OCI-LY1 (cell line): ENCODE results near the gene FBXO28.

Experiments used
- H2AFZ ChIP-seq: fragments of 200-600 bp; sonication (generic), shearing (Covaris generic); 2 replicates; pipeline ENCODE4 v1.6.0; 2014; ENCODE audit warnings: antibody characterized with exemption, mild to moderate bottlenecking, low read length
- H3F3A ChIP-seq: fragments of 200-600 bp; sonication (generic), shearing (Covaris generic); 2 replicates; pipeline ENCODE4 v1.6.0; 2014; ENCODE audit warnings: mild to moderate bottlenecking, antibody characterized with exemption, low read length, moderate library complexity; ENCODE audit not compliant: insufficient read depth
- H3K27ac ChIP-seq: fragments of 200-600 bp; sonication (generic); 2 replicates; pipeline ENCODE4 v1.5.1; 2014; ENCODE audit warnings: low read length, mixed run types, mild to moderate bottlenecking, low read depth; ENCODE audit not compliant: poor library complexity, severe bottlenecking
- H3K27me3 ChIP-seq: fragments of 200-600 bp; sonication (generic); 2 replicates; pipeline ENCODE4 v1.6.0; 2014; ENCODE audit warnings: antibody characterized with exemption, mild to moderate bottlenecking, low read length, moderate library complexity; ENCODE audit not compliant: insufficient read depth
- H3K36me3 ChIP-seq: fragments of 200-600 bp; sonication (generic); 2 replicates; pipeline ENCODE4 v1.6.1; 2014; ENCODE audit warnings: mild to moderate bottlenecking, antibody characterized with exemption, low read length, moderate library complexity, mixed read lengths; ENCODE audit not compliant: insufficient read depth
- H3K4me1 ChIP-seq: fragments of 200-600 bp; sonication (generic); 2 replicates; pipeline ENCODE4 v1.5.1; 2014; ENCODE audit warnings: mild to moderate bottlenecking, low read length, moderate library complexity; ENCODE audit not compliant: insufficient read depth, severe bottlenecking
- H3K4me2 ChIP-seq: fragments of 200-600 bp; sonication (generic), shearing (Covaris generic); 2 replicates; pipeline ENCODE4 v1.6.1; 2014; ENCODE audit warnings: low read length
- H3K4me3 ChIP-seq: fragments of 200-600 bp; sonication (generic); 2 replicates; pipeline ENCODE4 v1.5.1; 2014; ENCODE audit warnings: low read length, low read depth, mild to moderate bottlenecking, mixed read lengths; ENCODE audit not compliant: poor library complexity, severe bottlenecking
- H3K79me2 ChIP-seq: fragments of 200-600 bp; shearing (Covaris generic); 2 replicates; pipeline ENCODE4 v1.6.1; 2016; ENCODE audit warnings: mixed run types, low read length, mixed read lengths; ENCODE audit not compliant: insufficient read depth
- H3K9ac ChIP-seq: fragments of 200-600 bp; sonication (generic), shearing (Covaris generic); 2 replicates; pipeline ENCODE4 v1.6.1; 2014; ENCODE audit warnings: mild to moderate bottlenecking, low read length, mixed read lengths
- H3K9me2 ChIP-seq: fragments of 200-600 bp; sonication (generic), shearing (Covaris generic); 2 replicates; pipeline ENCODE4 v1.6.1; 2014; ENCODE audit warnings: low read depth, mild to moderate bottlenecking, low read length, mixed read lengths
- H3K9me3 ChIP-seq: fragments of 200-600 bp; shearing (Covaris generic); 2 replicates; pipeline ENCODE4 v1.6.1; 2014; ENCODE audit warnings: low read length, mixed read lengths
- H4K20me1 ChIP-seq: fragments of 200-600 bp; sonication (generic), shearing (Covaris generic); 2 replicates; pipeline ENCODE4 v1.6.0; 2016; ENCODE audit warnings: mild to moderate bottlenecking, low read length; ENCODE audit not compliant: insufficient read depth
- CTCF ChIP-seq: fragments of 200-600 bp; sonication (generic), shearing (Covaris generic); IDR thresholded peaks from 2 replicates; pipeline ENCODE4 v1.5.1; 2017; ENCODE audit warnings: mild to moderate bottlenecking, antibody characterized with exemption, low read length, moderate library complexity, mixed read lengths
- EZH2 ChIP-seq: fragments of 200-600 bp; sonication (generic), shearing (Covaris generic); IDR thresholded peaks from 2 replicates; pipeline ENCODE4 v1.8.0; 2017; ENCODE audit warnings: borderline replicate concordance, mixed run types, mild to moderate bottlenecking, antibody characterized with exemption, low read length, moderate library complexity, mixed read lengths

The FBXO28 gene

DNA sequence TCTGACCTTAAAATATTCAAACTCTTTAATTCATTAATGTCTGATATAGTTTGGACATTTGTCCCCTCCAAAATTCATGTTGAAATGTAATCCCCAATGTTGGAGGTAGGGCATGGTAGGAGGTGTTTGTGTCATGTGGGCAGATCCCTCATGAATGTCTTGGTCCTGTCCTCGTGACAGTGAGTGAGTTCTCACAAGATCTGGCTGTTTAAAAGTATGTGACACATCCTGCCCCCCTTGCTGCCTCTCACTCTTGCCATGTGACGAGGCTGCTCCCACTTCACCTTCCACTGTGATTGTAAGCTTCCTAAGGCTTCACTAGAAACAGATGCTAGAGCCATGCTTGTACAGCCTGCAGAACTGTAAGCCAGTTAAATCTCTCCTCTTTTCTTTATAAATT is 21.3 kb upstream of the FBXO28 start:
- Histone ChIP-seq H3K9ac (no peak overlapping the region), H3K4me2 (no peak overlapping the region), H3K4me1 (no peaks in the 10 kb centered on the region), H3K27ac (no peak overlapping the region), H3K9me3 (no peaks in the 10 kb centered on the region), H3K9me2 (no peaks in the 10 kb centered on the region), H2AFZ (no peak overlapping the region), H3K27me3 (no peaks in the 10 kb centered on the region), H3K36me3 (no peaks in the 10 kb centered on the region), H3K4me3 (no peak overlapping the region), H3F3A (no peaks in the 10 kb centered on the region), H4K20me1 (no peaks in the 10 kb centered on the region), H3K79me2 (no peaks in the 10 kb centered on the region)
- TF ChIP-seq EZH2: no peak
- TF ChIP-seq CTCF: no peak

GRCh38 chr1:224095339-224095738 is 18.6 kb upstream of the FBXO28 start:
- Histone ChIP-seq H3K9me2 (no peaks in the 10 kb centered on the region), H3F3A (no peaks in the 10 kb centered on the region), H3K79me2 (no peaks in the 10 kb centered on the region), H4K20me1 (no peaks in the 10 kb centered on the region), H3K9me3 (no peaks in the 10 kb centered on the region), H3K4me1 (no peaks in the 10 kb centered on the region), H3K4me2 (no peak overlapping the region), H2AFZ (no peak overlapping the region), H3K4me3 (no peak overlapping the region), H3K27me3 (no peaks in the 10 kb centered on the region), H3K36me3 (no peaks in the 10 kb centered on the region), H3K27ac (no peak overlapping the region), H3K9ac (no peak overlapping the region)
- TF ChIP-seq CTCF: no peak
- no peak for TF ChIP-seq EZH2

- TF ChIP-seq EZH2 (no peak), CTCF (no peak)
- Histone ChIP-seq H3F3A (no peaks in the 10 kb centered on the region), H3K9me2 (no peaks in the 10 kb centered on the region), H3K79me2 (no peaks in the 10 kb centered on the region), H3K27ac (no peak overlapping the region), H3K9me3 (no peaks in the 10 kb centered on the region), H4K20me1 (no peaks in the 10 kb centered on the region), H3K9ac (no peak overlapping the region), H3K36me3 (no peaks in the 10 kb centered on the region), H2AFZ (no peak overlapping the region), H3K27me3 (no peaks in the 10 kb centered on the region), H3K4me2 (no peak overlapping the region), H3K4me3 (no peak overlapping the region), H3K4me1 (no peaks in the 10 kb centered on the region)
These were observed 18.0 kb upstream of the FBXO28 start for GRCh38 chr1:224095867-224096266.
